ENCODE measurements around the gene GLRX3.
"Not testable (repeated sequence)": the region's sequence is repeated elsewhere in the genome, so short reads cannot be mapped to it uniquely, and the experiment has no call there.

The GLRX3 gene

DNA sequence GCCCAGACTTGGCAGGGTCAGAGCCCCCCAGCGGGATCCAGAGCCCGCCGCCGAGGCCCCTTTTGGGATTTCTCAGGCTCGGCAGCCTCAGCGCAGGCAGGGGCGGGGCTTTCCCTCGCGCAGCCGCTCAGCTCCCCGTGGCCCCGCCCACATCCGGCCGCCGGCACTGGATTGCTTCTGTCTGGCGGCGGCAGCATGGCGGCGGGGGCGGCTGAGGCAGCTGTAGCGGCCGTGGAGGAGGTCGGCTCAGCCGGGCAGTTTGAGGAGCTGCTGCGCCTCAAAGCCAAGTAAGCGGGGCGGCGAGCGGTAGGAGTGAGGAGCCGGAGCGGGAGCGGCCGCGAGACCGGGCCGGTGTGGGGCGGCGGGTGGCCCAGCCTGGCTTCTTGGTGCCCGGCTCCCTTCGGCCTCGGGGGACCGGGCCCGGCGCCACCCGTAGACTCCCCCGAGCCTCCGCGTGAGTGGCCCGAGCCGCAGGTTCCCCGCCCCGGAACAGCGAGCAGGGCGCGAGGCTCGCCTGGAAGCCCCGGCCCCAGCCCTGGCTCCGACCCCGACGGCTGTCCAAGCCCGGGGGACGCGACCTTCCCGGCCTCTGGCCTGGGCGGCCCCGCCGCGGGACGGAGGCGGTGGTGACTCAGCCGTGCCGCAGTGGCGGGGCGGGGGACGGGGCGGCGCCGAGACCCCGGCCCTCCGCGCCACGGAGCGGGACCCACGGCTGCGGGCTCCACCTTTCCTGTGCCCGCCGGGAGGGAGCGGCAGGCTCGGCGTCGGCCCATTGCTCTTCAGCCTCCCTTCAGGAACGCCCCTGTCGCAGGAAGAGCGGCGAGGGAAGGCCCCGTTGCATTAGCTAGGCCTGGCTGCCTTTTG lies at the start of gene GLRX3:
Gene GLRX3 (plus strand): TSS at position 166 of the 864 bp plus-strand sequence. CDS start 30 bp downstream, at position 196.
- DNase-seq = peak; percentile 40

DNA sequence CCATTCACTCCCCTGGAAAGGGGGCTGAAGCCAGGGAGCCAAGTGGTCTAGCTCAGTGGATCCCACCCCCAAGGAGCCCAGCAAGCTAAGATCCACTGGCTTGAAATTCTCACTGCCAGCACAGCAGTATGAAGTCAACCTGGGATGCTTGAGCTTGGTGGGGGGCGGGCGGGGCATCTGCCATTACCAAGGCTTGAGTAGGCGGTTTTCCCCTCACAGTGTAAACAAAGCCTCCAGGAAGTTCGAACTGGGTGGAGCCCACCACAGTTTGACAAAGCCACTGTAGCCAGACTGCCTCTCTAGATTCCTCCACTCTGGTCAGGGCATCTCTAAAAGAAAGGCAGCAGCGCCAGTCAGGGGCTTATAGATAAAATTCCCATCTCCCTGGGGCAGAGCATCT lies 45.6 kb upstream of the GLRX3 start:
- not testable (repeated sequence) for DNase-seq

GRCh38 chr10:130099344-130099743 lies 36.8 kb upstream of the GLRX3 start:
- no peak for DNase-seq

DNA sequence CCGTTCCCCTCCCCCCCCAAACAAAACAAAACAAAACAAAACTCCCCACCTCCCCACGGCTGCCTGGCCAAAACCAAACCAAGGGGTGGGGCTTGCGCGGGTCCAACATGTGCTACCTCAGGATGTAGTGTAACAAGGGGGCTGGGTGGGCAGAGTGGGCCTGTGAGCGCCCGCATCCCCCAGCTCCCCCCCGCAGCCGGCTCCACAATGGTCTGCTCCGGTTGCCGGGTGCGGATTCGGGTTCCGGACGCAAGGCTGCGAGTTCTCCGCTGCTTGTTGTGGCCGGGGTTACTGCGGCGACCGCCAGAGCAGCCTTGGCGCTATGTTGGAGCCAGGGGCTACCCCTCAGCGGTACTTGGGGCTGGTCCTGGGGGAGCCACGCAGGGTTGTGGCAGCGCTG lies 30.5 kb upstream of the GLRX3 start:
- DNase-seq = no peak

- not testable (repeated sequence) for DNase-seq
Measured at GRCh38 chr10:130108146-130108545, 28.0 kb upstream of the GLRX3 start.

- no peak for DNase-seq
Measured at GRCh38 chr10:130108934-130109604, 27.1 kb upstream of the GLRX3 start.

DNA sequence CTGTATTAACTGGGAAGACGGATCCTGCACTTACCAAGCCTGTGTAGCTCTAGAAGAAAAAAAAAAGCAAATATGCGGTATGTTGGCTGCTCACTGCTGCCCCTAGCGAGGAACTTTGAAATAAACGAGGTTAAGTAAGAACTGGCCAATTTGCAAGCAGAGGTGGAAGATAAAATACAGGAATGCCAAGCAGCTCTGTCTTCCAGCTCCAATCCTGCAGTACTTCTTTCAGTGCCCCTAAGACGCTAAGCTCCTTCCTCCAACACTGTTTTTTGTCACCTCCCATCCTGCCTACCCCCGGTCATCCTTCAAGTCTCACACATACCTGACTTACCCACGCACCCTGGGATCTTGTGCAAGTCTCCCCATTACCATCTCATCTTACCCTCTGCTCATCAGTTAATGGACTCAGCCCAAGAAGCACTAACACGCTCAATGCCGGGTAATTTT lies 26.4 kb upstream of the GLRX3 start:
- DNase-seq = peak; percentile 34

- peak; percentile 98 for DNase-seq
Measured at GRCh38 chr10:130110246-130111112, 25.7 kb upstream of the GLRX3 start, which contains the start of gene C10orf143. Gene C10orf143 (minus strand): TSS chr10:130110830. CDS start chr10:130110772, 58 bp downstream.

- DNase-seq = peak; percentile 91
Measured at GRCh38 chr10:130111113-130111851, 24.9 kb upstream of the GLRX3 start.

DNA sequence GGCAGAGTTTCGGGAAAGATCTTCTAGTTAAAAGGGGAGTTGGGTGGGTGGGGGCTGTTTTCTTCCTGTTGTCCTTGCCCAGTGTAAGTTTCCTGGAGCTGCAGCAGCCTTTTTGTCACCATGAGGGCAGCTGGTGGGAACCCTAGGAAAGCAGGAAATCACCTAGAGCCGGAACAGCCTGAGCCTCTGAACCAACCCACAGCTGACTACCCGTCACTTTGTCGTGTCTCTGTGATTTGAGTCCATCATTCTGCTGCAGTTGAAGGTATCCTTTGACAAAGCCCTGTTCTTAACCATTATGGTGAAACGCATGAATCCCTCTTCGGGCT lies 24.4 kb upstream of the GLRX3 start:
- no peak for DNase-seq

GRCh38 chr10:130112821-130113220 lies 23.4 kb upstream of the GLRX3 start:
- DNase-seq = no peak

GRCh38 chr10:130116942-130117341 lies 19.2 kb upstream of the GLRX3 start:
- DNase-seq = not testable (repeated sequence)

- DNase-seq = not testable (repeated sequence)
Measured at GRCh38 chr10:130117535-130117934, 18.7 kb upstream of the GLRX3 start.

GRCh38 chr10:130121486-130122079 lies 14.6 kb upstream of the GLRX3 start:
- no peak for DNase-seq

DNA sequence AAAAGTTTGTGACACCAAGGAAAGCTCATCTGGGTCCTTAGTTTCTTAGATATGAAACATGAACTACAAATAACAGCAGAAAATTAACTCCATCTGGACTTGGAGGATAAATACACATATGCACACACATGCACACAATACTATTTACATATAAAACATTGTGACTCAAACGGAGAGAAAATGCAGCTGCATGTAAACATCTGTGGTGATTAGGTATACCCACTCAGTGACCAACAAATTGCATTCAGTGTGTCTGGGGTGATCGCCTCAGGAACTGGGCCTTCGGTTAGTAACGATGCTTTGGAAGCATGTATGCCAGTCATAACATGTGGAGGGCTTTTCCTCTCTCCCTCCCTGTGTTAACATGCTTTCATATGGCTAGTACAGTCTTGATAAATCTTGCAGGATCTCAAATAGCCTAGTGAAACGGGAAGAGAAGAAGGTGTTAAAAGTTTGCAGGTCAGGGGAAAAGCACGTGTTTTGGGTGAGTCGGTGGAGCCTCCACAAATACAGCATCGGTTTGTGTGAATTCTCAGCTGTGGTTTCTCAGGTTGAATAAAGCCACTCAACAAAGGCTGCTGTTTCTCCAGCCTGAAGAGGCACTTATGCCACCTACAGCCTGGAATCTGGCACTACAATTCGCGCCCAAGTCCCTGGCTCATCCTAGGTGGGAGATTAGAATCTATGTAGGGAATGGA lies 8.7 kb upstream of the GLRX3 start:
- peak; percentile 18 for DNase-seq

DNA sequence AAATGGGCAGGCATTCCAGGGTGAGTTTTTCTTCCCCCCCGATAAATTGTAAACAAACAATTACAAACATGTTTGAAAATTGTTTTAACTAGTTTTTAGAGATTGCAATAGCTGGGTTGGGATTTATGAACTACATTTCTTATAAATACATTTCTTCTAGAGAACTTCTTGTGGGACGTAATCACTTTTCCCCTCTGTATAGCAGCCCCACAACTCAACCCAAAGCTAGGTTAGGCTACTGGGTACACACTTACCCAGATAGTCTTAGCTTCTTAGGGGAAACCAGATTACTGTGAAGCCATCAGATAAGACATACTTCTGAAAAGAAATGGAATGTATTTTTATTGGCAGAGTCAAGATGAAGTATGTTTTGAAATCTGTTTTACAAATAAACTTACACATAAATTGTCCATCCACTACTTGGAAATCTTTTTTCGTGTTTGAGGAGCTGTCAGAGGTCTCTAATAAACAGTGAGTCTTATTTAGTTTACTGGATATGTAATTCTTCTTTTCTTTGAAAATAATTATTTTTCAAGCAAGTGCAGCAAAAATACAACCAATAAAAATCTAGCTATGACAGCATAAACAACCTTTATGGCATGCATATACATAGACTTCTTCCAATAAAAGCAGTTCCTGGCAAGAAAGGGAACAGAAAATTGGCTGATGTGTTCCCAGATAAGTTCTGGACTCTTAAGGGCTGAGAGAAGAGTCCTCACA lies 8.0 kb upstream of the GLRX3 start:
- no peak for DNase-seq

GRCh38 chr10:130128922-130129321 lies 7.3 kb upstream of the GLRX3 start:
- no peak for DNase-seq

DNA sequence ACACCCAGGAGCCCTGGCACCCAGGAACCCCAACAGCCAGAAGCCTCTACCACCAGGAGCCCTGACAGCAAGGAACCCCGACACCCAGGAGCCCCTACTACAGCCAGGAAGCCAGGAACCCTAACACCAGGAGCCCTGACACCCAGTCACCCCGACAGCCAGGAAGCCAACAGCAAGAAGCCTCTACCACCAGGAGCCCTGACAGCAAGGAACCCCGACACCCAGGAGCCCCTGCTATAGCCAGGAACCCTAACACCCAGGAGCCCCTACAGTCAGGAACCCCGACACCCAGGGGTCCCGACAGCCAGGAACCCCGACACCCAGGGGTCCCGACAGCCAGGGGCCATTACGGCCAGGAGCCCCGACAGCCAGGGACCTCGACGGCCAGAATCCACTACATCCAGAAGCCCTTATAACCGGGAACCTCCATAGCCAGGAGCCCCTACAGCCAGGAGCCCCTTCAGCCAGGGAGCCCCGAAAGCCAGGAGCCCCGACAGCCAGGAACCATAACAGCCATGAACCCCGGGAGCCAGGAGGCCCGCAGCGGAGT lies 440 bp upstream of the GLRX3 start:
- DNase-seq = no peak

DNA sequence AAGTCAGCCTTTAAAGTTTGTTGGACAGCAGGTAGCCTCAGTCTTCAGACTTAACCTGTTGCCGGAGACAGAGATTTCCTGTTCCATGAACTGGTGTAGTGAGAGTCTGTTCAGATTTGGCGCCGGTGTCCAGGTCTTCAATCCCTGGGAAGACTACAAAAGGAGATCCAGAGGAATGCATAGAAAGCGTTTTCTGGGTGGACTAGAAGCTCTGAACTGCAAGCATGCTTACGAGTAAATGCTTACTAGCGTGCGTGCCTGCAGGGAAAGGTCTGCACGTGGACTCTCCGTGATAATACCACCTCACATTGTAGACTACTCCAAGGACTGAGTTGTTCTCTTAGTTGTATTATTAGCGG lies 878 bp downstream of the GLRX3 start:
- no peak for DNase-seq
